Hematopoietic multipotent progenitor cell treated with erythropoietin and hydrocortisone succinate and interleukin-3 and kit ligand, for 17 days (in vitro differentiated cells): ENCODE results near the gene ABHD1.
A peak's percentile ranks its signal among the peaks of the same experiment; 100 is the strongest.
"Not testable (repeated sequence)": the region's sequence is repeated elsewhere in the genome, so short reads cannot be mapped to it uniquely, and the experiment has no call there.

Source experiments
- DNase-seq: peaks from one replicate; pipeline ENCODE4 v3.0.0-alpha.2; 2015; ENCODE audit warnings: low spot score

ABHD1 gene

GRCh38 chr2:27109083-27109482, 14.5 kb upstream of the ABHD1 start:
- DNase-seq: no peak

DNA sequence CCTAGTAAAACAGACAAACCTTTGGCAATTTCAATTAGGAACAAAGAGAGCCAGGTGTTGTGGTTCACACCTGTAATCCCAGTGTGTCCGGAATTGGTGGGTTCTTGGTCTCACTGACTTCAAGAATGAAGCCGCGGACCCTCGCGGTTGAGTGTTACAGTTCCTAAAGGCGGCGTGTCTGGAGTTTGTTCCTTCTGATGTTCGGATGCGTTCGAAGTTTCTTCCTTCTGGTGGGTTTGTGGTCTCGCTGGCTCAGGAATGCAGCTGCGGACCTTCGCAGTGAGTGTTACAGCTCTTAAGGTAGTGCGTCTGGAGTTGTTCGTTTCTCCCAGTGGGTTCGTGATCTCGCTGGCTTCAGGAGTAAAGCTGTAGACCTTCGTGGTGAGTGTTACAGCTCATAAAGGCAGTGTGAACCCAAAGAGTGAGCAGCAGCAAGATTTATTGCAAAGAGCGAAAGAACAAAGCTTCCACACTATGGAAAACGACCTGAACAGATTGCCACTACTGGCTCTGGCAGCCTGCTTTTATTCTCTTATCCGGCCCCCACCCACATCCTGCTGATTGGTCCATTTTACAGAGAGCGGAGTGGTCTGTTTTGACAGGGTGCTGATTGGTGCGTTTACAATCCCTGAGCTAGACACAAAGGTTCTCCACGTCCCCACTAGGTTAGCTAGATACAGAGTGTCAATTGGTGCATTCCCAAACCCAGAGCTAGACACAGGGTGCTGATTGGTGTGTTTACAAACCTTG, 12.8 kb upstream of the ABHD1 start:
- DNase-seq: not testable (repeated sequence)

GRCh38 chr2:27111392-27112078, 12.1 kb upstream of the ABHD1 start:
- not testable (repeated sequence) for DNase-seq

DNA sequence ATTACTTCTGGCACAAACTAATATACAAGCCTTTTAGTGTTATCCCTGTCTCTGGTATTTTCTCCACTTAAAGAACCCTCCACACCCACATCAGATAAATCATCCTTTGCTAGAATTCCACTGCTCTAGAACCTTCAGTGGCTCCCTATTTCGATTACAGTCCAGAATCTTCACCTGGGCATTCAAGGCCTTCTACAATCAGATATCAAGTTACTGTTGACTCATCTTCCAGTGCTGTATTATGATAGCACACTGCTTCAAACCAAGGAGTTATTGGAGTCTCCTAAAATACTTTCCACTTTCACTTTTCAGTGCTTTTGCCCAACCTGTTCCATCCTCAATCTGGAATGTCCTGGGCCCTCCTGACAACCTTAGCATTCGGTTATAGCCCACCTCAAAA, 8.1 kb upstream of the ABHD1 start:
- no peak for DNase-seq

GRCh38 chr2:27117995-27118524, 5.6 kb upstream of the ABHD1 start:
- DNase-seq: no peak

DNA sequence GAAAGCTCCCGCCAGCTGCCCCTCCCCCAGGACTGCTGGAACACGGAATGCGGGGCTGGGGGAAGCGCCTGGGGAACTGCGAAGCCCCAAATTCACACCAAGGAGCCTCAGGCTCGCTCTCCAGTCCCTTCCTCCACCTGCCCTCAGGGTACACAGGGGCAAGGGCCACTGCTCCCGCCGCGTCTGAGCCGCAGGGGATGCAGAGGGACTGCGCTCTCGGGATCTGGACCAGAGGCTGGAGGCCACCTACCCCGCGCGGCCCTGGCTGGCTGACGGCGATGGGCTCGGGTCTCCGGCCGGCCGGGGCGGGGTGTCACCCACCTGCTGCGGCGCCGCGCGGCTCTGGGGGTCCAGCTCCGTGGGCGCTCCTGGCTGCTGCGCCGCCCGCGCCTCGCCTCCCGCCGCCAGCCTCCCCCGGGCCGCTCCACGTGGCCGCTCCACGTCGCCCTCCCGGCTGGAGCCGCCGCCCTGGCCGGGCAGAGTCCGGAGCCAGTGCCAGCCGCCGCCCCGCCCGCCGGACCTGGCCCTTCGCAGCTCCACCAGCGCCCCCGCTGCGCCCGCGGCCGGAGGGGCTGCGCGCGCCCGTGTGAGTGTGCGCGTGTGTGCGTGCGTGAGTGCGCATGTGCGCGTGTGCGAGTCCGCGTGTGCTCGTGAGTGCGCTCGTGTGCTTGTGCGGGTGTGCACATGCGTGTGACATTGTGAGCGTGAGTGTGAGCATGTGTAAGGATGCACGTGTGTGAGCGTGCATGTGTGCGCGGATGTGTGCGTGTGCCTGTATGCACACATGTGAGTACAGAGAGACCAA, 4.9 kb upstream of the ABHD1 start, which contains the start of gene CGREF1:
Gene CGREF1, minus strand, starts transcription at position 604 of the 805 bp plus-strand sequence. CDS start 14,762 bp downstream, outside the sequence.
- DNase-seq: no peak

DNA sequence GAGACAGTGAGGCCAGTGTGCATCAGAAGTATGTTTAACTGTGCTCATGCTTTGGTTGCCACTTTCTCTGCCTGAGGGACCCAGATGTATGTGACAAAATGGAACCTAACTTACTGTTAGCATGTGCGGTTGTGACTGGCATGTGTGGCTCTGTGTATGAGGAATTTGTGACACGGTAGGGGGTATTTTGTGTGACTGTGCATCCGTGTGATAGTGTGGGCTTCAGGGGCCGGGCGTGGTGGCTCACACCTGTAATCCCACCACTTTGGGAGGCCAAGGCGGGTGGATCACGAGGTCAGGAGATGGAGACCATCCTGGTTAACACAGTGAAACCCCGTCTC, 4.3 kb upstream of the ABHD1 start:
- DNase-seq: not testable (repeated sequence)

DNA sequence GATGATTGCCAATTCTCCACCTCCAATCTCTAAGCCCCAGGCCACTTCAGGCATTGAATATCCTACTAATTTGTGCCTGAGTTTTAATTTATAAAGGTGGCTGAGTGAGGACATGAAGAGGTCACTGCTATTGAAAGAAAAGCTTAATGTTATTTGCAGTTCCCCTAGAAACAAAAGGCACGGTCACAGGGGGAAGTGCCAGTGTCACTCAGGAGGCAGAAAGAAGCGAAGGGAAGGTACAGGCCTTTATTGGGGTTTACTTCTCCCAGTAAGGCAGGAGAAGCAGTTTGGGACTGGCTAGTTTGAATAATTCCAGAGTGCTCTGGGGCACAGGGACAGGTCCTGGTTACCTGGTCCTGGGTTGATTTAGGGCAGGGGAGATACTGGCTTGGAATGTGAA, 1.7 kb upstream of the ABHD1 start:
- no peak for DNase-seq

DNA sequence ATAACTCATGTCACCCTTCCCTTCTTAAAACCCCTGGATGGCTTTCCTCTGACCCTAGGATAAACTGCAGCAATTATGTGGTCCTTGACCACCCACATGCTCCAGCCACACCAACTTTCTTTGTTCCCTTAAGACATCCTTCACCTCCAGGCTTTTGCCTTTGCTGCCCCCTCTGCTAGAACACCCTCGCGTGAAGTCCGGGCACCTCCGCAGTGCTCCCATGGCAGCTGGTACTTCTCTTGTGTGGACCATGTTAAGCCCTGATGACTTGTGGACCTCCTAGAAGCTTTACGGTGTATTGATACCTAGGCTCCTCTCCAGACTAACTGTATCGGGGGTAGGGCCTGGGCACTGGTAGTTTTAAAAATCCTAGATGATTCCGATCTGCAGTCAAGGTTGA, 824 bp upstream of the ABHD1 start:
- no peak for DNase-seq

GRCh38 chr2:27125104-27125503, 1.5 kb downstream of the ABHD1 start:
- DNase-seq: no peak

DNA sequence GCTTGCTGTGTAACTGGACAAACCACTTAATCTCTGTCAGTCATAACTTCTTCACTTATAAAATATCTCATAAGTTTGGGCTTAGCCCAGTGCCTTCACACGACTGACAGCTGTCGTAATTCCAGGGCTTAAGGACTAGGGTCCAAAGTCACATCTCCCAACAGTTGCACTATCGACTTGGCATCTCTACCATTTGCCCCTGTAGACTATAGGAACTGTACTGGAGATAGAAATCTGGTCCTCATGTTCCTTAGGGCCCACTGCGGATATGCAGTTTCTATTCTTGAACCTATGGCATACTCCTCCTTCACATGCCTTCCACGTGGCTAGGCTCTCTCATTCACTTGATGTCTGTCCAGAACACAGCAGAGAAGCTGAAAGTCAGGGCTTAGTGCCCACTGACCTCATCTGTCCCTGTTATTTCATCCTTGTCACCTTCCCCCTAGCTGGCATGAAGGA, 2.7 kb downstream of the ABHD1 start:
- DNase-seq: no peak

DNA sequence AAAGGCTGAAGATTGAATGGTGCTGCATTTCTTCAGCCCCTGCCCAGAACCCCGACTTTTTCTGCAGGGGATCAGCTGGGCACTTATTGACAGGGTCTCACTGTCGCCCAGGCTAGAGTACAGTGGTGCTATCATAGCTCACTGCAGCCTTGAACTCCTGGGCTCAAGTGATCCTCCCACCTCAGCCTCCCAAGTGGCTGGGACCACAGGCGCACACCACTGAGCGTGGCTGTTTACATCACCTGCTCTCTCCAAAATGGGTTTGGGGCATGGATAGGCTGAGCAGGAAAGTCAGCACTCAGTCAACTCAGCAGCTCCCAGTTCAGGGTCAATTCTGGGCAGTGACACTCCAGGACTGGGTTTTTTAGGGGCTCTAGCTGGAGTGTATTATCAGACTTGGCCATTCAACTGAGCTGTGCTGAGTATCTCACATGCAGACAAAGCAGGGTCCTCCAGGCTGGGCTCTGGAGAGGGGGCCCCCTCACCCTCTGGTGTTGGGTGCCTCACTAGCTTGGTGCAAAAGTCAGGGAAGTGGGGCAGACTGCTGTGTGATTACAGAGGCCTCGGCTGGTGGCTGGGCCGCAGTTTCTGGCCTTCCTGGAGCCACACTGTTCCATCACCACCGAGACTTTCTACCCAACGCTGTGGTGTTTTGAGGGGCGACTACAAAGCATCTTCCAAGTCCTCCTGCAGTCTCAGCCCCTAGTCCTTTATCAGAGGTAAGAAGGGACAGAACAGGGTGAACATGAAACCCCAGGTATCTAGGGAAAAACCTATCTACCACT, 4.5 kb downstream of the ABHD1 start:
- DNase-seq: no peak

- DNase-seq: no peak
These were observed 5.3 kb downstream of the ABHD1 start for GRCh38 chr2:27128668-27129571.

DNA sequence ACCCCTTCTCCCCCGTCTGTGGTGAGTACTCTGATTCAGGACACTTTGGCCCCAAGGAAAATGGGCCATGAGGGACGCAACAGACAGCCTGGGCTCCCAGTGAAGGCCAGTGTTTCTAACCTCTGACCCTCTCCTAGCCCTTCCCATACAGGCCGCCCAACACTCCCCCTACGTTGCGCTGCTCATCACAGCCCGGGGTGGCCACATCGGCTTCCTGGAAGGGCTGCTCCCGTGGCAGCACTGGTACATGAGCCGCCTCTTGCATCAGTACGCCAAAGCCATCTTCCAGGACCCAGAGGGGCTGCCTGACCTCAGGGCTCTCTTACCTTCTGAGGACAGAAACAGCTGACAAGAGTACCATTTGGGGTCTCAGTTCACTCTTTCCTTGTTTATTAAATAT, 6.8 kb downstream of the ABHD1 start:
- no peak for DNase-seq

GRCh38 chr2:27131429-27131828, 7.8 kb downstream of the ABHD1 start:
- DNase-seq: no peak

DNA sequence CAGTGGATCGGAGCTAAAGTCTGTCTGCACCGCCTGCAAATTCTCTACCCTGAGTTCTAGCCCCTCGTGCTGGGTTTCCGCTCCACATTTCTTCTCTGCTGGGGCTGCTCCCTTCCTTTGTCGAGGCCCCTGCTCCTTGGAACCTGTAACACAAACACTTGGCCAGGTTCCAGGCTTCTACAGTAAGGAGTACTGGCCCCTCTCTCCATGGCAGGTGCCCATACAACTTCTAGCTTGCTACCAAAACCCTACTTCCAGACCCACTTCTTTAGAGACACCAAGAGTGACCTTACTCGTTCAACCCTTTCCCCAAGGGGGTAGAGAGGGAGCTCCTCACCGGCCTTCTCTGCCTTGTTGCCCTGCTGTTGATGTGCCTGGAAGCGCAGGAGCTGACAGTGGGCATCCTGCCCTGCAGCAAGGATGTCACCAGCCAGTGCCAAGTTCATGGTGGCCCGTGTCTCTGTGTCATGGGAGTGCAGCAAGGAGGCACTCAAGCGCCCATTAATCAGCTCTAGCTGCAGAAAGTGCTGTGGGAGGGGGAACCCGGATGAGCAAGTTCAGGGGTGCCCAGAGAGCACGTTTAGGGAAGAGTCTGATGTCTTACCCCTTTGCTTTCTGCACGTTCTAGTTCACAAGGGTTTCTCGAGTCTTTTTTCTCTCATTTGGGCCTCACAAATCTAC, 9.7 kb downstream of the ABHD1 start:
- peak; percentile 16 for DNase-seq

GRCh38 chr2:27133905-27134780, 10.5 kb downstream of the ABHD1 start, which contains the start of gene PREB:
Gene PREB, minus strand, starts transcription at chr2:27134636. Its CDS starts 215 bp downstream, at chr2:27134421.
- DNase-seq: peak; percentile 99

- no peak for DNase-seq
These were observed 11.3 kb downstream of the ABHD1 start for GRCh38 chr2:27134781-27135477.
